Testis (tissue), 3 donors: Measurements from ENCODE around the gene KRT6C. TPM values are rescaled to one million over a fixed set of nuclear protein-coding genes. Genes with fewer than 3 reads are reported as not detected.

Source experiments
- DNase-seq: peaks from one replicate; pipeline ENCODE4 v3.0.0-alpha.2; 2019
- H3K27ac ChIP-seq, 2 donors: fragments of 200-600 bp; sonication (generic); one replicate each; pipeline ENCODE4 v1.5.1; 2019
- H3K27me3 ChIP-seq: fragments of 200-600 bp; sonication (generic); one replicate; pipeline ENCODE4 v1.5.1; 2019
- H3K36me3 ChIP-seq: fragments of 200-600 bp; sonication (generic); one replicate; pipeline ENCODE4 v1.5.1; 2017; ENCODE audit warnings: low read depth; ENCODE audit errors: missing control alignments
- H3K4me1 ChIP-seq: fragments of 200-600 bp; sonication (generic); one replicate; pipeline ENCODE4 v1.5.1; 2019
- H3K4me3 ChIP-seq, 2 donors: fragments of 200-600 bp; sonication (generic); one replicate each; pipeline ENCODE4 v1.5.1; 2017 to 2019
- H3K9me3 ChIP-seq: fragments of 200-600 bp; sonication (generic); one replicate; pipeline ENCODE4 v1.5.1; 2017
- POLR2A ChIP-seq: fragments of 450-650 bp; IDR thresholded peaks from one replicate; pipeline ENCODE4 v1.6.1; 2017; ENCODE audit warnings: antibody characterized with exemption, mild to moderate bottlenecking, moderate library complexity
- WGBS, 2 donors: methylation state at CpG; one replicate each; pipeline ENCODE4 v1.1.5; 2018; 5-methylcytosine and 5-hydroxymethylcytosine counted together
- intact Hi-C: fragments of 100-400 bp; cut with DNase I; formaldehyde crosslinking; loops from one replicate; pipeline ENCODE4 v1.15.1; 2023; ENCODE audit warnings: low total_unique reads
- polyA plus RNA-seq: library from polyadenylated mRNA; stranded (reverse); fragments of 350-450 nt; fragmentation: Illumina TruSeq; extraction: RNeasy Lipid Tissue Mini Kit (QIAGEN cat#74804); gene quantifications from one replicate; pipeline ENCODE4 v1.2.3, GENCODE V29; 2014; ENCODE audit warnings: low read depth, low replicate concordance; ENCODE audit not compliant: insufficient read depth
- total RNA-seq, 2 donors: library from RNA; depleted of rRNA; stranded (reverse); fragments of >200 nt; gene quantifications; one replicate each; pipeline ENCODE4 v1.2.3, GENCODE V29; 2016
- TF ChIP-seq, protein P1 (sequence below), 3 experiments: fragments of 450-650 bp in 2 of 3; fragments of 200-600 bp in 1 of 3; sonication (generic) in 1 of 3; IDR thresholded peaks; one replicate each; pipeline ENCODE4 v1.5.1; 2016 to 2019; ENCODE audit warnings: antibody characterized with exemption in 3 of 3, mild to moderate bottlenecking in 2 of 3, moderate library complexity in 1 of 3

Gene KRT6C
- total and polyA plus RNA-seq, 3 donors from 2014 or later: 0.16 TPM; not detected in 2

DNA sequence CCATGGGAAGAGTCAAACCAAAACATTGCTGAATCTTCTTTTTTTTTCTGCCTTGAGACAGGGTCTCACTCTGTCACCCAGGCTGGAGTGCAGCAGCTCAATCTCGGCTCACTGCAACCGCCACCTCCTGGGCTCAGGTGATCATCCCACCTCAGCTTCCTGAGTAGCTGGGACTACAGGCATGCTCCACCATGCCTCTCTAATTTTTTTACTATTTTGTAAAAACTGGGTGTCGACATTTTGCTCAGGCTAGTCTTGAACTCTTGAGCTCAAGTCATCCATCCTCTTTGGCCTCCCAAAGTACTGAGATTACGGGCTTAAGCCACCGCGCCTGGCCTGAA lies 38.0 kb downstream of the KRT6C start:
- H3K9me3 ChIP-seq: no peaks in the 10 kb centered on the region
- intact Hi-C loops: no loop called here
- H3K27me3 ChIP-seq: no peaks in the 10 kb centered on the region
- no peak overlapping the region for H3K4me3 ChIP-seq
- no peak for TF ChIP-seq POLR2A
- TF ChIP-seq, protein P1, sequence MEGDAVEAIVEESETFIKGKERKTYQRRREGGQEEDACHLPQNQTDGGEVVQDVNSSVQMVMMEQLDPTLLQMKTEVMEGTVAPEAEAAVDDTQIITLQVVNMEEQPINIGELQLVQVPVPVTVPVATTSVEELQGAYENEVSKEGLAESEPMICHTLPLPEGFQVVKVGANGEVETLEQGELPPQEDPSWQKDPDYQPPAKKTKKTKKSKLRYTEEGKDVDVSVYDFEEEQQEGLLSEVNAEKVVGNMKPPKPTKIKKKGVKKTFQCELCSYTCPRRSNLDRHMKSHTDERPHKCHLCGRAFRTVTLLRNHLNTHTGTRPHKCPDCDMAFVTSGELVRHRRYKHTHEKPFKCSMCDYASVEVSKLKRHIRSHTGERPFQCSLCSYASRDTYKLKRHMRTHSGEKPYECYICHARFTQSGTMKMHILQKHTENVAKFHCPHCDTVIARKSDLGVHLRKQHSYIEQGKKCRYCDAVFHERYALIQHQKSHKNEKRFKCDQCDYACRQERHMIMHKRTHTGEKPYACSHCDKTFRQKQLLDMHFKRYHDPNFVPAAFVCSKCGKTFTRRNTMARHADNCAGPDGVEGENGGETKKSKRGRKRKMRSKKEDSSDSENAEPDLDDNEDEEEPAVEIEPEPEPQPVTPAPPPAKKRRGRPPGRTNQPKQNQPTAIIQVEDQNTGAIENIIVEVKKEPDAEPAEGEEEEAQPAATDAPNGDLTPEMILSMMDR (IDR thresholded peaks at IDR 0.05): no peak
- no peaks in the 10 kb centered on the region for H3K4me1 ChIP-seq
- 90 to 91% methylated on average over 6 of the region's 6 CpGs for WGBS, 2 donors
- no peak overlapping the region for H3K27ac ChIP-seq
- no peaks in the 10 kb centered on the region for H3K36me3 ChIP-seq
- no peak for DNase-seq

DNA sequence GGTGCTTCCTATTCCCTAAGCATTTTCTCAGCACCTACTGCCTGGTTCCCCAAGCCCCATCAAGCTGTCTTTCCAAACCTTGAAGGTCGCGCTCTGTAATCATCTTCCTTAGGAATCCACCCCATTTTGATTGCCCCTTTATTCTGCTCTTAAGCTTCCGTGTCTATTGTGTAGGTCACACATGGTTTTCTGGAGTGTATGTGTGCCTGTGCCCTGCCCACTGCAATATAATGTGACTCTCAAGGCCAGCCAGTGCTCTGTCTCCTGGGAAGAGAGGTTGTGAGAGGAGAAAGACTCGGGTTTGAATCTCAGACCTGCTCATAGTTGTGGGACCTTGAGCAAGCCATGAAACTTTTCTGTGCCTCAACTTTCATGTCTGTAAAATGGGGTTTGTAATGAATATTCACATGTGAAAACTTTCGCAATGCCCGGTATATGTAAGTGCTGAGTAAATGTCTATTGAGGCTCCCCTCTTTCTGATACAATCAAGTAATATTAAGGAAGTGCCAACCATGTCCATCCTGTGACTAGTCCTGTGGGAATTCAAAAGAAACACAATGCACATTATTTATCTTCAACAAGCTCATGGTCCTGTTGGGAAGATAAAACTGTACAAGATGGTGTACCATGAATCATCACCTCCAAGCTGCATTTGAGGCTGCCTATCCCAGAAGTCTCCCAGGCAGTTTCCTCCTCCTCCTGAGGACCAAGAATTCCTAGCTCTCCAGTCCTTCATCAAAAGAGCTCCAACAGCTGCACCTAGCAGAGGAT lies 38.7 kb downstream of the KRT6C start:
- no peak for DNase-seq
- intact Hi-C loops: no loop called here
- H3K9me3 ChIP-seq: no peaks in the 10 kb centered on the region
- H3K36me3 ChIP-seq: no peaks in the 10 kb centered on the region
- WGBS, 2 donors: 88 to 90% methylated on average over 6 of the region's 6 CpGs
- TF ChIP-seq POLR2A: no peak
- TF ChIP-seq, protein P1 (IDR thresholded peaks at IDR 0.05): no peak
- no peaks in the 10 kb centered on the region for H3K4me1 ChIP-seq
- no peaks in the 10 kb centered on the region for H3K27me3 ChIP-seq
- no peak overlapping the region for H3K4me3 ChIP-seq
- no peak overlapping the region for H3K27ac ChIP-seq

DNA sequence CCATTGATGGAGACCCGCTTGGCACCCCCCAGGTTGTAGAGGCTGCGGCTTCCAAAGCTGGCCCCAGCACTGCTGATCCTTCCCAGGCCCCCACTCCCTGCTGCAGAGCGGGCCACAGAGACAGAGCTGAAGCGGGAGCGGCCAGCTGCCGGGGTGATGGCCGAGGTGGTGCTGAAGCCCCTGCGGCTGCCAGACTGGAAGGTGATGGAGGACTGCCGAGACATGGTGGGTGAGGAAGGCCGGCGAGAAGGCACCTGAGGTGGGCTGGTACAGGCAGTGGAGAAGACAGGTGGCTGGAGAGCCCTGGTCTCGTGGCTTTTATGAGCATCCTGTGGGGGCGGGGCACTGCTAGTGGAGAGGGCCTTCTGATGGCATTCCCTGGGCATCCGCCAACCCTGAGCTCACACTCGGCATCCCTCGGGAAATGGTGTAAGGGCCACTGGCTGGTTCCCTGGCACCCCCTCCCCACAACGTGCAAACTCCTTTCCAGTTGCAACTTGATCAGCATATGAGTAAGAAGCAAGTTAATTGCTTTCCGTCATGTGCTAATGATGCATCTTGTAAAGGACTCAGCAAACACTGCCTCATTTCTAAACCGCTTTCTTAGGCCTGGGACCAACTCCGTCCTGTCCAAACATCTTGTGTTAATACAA lies 39.4 kb downstream of the KRT6C start, which contains the start of gene KRT75:
Gene KRT75 (minus strand): TSS at position 291 of the 653 bp plus-strand sequence. CDS start 67 bp downstream, at position 224.
- WGBS, 2 donors: 92 to 93% methylated on average over 19 to 20 of the region's 20 CpGs
- intact Hi-C loops: no loop called here

DNA sequence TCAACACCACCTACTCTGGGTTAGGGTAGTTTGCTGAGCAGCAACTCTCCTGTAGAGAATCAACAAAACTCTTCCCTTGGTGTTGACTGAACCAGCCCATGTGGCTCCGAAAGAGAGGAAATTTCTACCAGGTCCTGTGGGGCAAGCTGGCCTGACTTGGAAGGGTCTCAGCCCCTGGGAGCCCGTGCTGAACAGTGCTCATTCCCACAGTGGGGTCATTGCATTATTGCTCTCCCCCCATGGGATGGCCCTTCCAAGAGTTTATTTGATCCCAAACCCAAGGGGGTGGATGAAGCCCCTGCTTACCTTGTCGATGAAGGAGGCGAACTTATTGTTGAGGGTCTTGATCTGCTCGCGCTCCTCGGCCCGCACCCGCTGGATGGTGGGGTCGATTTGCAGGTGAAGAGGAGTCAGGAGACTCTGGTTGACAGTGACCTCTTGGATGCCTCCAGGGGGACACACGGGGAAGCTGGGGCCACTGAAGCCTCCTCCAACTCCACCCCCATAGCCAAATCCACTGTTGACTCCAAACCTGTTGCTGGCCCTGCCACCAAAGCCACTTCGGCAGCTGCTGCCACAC lies 40.0 kb downstream of the KRT6C start:
- Histone ChIP-seq H3K4me3 (no peak overlapping the region), H3K9me3 (no peaks in the 10 kb centered on the region), H3K27me3 (no peaks in the 10 kb centered on the region), H3K4me1 (no peaks in the 10 kb centered on the region), H3K27ac (no peak overlapping the region), H3K36me3 (no peaks in the 10 kb centered on the region)
- WGBS, 2 donors: 91 to 94% methylated on average over 11 to 12 of the region's 12 CpGs
- DNase-seq: no peak
- no peak for TF ChIP-seq POLR2A
- TF ChIP-seq, protein P1 (IDR thresholded peaks at IDR 0.05): no peak
- intact Hi-C loops: no loop called here

More for the DNA sequence above, 39.4 kb downstream of the KRT6C start, which contains the start of gene KRT75:
- Histone ChIP-seq H3K4me1 (no peaks in the 10 kb centered on the region), H3K27me3 (no peaks in the 10 kb centered on the region), H3K27ac (no peak within 1 kb of the TSS), H3K36me3 (no peaks in the 10 kb centered on the region), H3K9me3 (no peaks in the 10 kb centered on the region), H3K4me3 (no peak within 1 kb of the TSS)
- DNase-seq: no peak
- no peak for TF ChIP-seq POLR2A
- TF ChIP-seq, protein P1 (IDR thresholded peaks at IDR 0.05): no peak
